ENCODE results near the gene ACRV1.

GRCh38 chr11:125694951-125695350 is 14.3 kb upstream of the ACRV1 start:
- TF ChIP-seq IRF3 (IDR thresholded peaks at IDR 0.05; ENCODE audit: low read depth, low read length) (no peak), POLR2AphosphoS5 (IDR thresholded peaks at IDR 0.05; ENCODE audit: low read depth, low read length) (no peak), TCF12 (IDR thresholded peaks at IDR 0.05) (no peak), RXRA (IDR thresholded peaks at IDR 0.05; ENCODE audit: borderline replicate concordance, low read depth) (no peak), USF2 (IDR thresholded peaks at IDR 0.05; ENCODE audit: borderline replicate concordance, low read depth, low read length) (no peak), CTCF (IDR thresholded peaks at IDR 0.05) (no peak)

Measured in SK-N-SH (cell line).